NCI-H446 (cell line): ENCODE measurements around the gene SEMA3F.
A peak's percentile ranks its signal among the peaks of the same experiment; 100 is the strongest.
"Not testable (repeated sequence)": the region's sequence is repeated elsewhere in the genome, so short reads cannot be mapped to it uniquely, and the experiment has no call there.

ENCODE experiments used
- DNase-seq, 2 experiments: peaks; one replicate each; lab custom pipeline; 2025; lab: John Stamatoyannopoulos, UW

SEMA3F gene

DNA sequence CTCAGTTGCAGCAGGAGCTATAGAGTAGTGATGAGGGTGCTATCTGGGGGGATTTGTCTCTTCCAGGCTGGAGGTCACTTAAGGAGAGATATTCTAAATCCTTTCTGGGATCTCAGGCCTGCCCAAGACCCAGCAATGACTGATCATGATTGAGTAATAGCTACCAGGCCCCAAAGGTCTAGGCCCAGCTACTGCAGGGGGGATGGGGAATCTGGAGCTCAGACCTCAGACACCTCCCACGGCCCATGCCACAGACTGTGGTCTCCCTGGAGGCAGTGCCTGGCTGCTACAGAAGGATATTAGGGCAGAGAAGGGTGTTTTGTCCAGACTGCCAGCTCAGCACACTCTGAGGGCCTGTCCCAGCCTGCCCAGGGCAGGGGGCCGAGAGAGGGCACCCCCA lies 56.8 kb downstream of the SEMA3F start:
- DNase-seq, result no peak

DNA sequence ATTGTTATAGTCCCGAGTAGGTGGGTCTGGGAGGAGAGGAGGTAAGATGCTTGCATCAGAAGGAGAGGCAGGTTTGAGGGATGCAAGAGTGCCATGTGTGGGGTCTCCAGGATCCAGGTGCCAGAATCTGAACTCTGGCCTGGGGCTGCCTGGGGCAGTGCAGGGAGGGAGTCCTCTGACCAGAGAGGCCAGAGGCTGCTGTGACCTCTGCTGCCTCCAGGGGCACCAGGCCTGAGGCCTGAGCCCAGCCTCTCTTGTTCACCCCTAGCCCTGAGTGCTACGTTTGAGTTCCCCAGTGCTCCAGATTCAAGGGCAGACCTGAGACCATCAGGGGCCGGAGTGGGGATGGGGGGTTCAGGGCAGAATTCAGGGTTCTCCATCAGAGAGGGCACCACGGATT lies 57.4 kb downstream of the SEMA3F start:
- DNase-seq, result no peak

DNA sequence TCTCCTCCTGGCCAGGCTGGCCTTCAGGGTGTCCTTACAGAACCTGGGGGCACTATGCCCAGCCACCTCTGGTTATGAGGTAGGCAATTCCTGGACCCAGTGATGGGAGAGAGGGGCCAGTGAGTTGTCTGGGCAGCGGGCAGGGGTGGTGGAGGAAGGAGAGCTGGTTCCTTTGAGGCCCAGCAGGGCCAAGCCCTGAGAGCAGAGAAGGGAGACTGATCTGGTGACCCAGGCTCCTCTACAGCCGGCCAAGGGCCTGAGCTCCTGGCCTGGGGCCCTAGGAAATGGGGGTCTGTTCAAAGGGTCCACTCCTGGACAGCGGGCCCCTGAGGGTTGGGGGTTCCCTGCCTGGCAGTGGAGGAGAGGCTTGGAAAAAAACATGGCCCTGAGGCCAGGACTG lies 57.8 kb downstream of the SEMA3F start:
- DNase-seq, result no peak

DNA sequence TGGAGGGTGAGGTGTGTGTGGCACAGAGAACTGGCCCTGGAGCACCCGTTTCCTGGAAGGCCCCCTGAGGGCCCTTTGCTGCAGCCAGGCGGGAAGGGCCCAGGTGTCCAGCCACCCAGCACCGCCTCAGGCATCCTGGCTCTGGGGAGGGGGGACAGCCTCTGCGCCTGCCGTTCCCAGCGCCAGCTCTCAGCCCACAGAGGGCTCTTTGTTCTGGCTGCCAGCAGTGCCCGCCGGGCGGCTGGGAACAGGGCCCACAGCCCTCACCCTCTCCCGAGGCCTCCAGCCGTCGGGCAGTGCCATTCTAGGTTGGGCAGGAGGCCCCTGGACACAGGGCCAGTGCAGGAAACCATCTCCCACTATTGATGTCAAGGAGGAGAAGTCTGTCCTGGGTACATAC lies 58.2 kb downstream of the SEMA3F start:
- no peak for DNase-seq

DNA sequence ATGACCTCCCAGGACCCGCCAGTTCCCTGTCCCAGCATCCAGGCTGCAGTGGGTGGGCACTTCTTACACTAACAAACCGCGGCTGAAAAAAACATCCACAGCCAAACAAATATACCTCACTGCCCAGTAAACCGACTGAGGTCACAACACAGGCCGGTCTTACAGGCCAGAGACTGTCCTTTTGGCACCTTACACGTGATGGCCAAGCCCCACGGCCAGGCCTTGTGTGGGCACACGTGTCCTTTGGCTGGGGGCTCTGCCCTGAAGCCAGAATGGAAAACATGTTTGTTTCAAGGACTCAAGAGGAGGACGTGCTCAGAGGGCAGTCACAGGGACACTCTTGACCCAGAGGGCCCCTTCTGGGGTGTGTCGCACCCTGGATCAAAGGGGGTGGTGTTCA lies 59.7 kb downstream of the SEMA3F start:
- no peak for DNase-seq

DNA sequence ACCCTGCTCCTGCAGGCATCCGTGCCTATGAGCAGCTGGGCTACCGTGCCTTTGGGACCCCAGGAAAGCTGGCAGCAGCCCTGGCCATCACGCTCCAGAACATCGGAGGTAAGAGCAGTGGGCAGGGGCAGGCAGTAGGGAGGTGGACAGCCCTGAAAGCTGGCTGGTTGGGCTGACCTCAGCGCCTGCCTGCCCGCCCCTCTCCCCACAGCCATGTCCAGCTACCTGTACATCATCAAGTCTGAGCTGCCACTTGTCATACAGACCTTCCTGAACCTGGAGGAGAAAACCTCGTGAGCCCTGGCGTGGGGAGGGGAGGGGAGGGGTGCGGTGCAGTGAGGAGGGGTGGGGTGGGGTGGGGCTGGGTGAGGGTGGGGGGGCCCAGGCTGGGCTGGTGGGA lies 60.4 kb downstream of the SEMA3F start:
- DNase-seq, result no peak

DNA sequence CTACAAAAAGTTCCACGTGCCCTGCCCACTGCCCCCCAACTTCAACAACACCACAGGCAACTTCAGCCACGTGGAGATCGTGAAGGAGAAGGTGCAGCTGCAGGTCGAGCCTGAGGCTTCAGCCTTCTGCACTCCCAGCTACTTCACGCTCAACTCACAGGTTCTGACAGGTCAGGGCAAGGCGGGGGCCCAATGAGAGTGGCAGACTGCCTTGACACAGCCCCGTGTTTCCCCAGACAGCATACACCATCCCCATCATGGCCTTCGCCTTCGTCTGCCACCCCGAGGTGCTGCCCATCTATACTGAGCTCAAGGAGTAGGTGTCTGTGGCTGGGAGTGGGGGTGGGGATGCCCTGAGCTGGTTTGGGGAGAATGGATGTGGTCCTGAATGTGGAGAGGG lies 62.6 kb downstream of the SEMA3F start:
- DNase-seq, result no peak

DNA sequence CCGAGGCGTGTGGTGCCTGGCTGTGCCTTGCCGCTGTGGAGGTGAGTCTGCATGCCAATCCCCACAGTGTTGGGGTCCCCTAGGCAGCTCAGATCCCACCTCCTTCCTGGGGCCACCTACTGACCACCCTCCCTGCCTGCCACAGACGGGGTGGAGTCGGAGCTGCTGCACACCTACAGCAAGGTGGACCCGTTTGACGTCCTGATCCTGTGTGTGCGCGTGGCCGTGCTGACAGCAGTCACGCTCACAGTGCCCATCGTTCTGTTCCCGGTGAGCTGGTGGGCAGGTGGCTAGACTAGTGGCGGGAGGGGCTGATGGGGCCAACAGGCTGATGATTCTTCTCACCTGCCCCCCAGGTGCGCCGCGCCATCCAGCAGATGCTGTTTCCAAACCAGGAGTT lies 63.3 kb downstream of the SEMA3F start:
- no peak for DNase-seq

DNA sequence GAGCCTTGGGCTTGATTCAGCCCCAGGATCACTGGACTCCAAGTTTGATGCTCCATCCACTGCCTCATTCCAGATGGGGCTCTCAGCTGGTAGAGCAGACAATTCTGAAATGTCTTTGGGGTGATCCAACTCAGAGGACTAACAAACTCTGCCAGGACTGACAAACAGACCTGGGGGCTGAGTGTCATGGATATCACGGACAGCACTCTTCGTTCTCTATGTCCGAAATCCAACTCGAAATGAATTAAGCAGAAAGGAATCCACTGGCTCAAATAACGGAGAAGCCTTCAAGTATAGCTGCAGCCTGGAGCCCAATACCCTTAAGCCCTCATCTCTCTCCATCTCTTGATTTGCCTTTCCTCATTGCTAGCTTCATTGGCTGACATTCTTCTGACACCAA lies 64.2 kb downstream of the SEMA3F start:
- no peak for DNase-seq

DNA sequence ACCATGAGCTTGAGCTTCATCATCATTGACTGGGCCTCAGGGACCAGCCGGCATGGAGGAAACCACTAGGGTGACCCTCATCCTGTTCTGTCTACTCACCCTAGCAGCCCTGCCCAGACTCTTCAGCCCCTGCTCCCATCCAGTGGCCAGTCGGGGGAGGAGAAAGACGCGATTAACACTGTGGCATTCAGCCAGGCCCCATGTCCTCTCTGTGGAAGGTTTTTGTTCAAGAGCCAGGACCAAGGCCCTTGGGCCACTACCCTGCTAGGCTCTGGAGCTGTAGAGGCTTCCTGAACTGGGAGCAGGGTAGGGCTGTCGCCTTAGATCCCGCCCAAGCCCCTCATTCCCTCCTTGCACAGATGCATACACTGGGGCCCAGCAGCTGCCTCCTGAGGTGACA lies 65.0 kb downstream of the SEMA3F start:
- no peak for DNase-seq

DNA sequence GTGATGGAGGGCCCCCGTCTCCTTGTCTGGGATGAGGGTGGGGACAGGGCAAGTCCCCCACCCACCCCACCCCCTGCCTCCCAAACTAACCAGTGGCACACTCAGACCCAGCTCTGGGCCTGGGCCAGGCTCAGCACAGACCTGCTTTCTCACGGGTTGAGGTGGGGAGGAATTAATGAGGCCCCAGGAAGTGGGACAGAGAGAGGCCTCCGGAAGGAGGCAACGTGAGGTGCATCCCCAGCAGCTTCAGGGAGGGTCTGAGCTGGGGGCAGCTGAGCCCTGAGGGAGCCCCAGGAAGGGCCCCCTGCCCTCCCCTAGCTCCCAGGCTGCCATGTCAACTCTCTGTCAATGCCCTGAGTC lies 65.9 kb downstream of the SEMA3F start:
- DNase-seq, result no peak

DNA sequence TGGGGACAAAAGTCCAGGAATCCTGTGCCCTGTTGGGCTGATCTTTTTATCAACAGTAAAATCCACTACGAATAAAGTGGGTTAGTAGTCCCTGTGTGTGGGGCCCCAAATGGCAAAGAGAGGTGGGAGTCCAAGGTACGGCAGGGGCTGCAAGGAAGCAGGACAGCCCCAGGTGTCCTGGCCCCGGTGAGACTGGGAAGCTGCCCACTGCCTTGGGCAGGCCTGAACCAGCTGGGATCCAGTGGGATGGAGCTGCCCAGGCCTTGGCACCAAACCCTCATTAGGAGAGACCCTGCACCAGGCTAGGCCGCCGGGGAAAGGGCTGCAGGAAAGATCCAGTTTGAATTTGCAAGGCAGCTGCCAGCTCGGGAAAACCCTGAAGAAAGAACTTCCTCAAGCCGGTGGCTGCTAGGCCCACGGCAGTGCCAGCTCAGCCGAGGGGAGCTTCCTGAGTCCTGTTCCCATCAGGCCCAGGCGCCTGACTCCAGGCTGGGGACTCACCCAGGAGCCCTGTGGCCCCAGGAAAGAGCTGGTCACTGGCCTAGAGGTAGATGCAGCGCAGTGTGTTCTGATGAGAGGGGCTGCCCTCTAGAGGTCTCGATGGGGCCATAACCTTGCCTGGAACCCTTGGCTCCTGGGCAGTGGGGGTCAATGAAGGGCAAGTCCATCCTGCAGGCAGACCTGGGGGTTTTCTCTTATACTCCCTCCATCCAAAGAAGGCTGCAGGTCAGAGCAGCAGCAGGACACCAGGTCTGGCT lies 66.5 kb downstream of the SEMA3F start:
- no peak for DNase-seq

DNA sequence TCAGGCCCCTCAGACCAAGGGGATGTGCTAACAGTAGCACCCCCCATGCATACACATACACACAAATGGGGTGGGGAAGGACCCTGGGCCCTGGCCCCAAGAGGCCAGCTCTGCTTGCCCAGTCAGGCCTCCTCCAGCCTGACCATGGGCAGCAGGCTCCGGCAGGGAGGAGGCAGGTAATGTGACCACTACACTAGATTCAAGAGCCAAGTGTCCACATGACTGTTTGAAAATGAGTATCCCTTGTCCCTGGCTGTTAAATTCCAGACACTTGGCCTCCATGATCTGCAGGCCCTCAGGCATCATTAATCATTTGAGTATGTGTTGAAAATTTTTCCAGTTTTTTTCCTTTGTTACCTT lies 67.0 kb downstream of the SEMA3F start:
- no peak for DNase-seq

DNA sequence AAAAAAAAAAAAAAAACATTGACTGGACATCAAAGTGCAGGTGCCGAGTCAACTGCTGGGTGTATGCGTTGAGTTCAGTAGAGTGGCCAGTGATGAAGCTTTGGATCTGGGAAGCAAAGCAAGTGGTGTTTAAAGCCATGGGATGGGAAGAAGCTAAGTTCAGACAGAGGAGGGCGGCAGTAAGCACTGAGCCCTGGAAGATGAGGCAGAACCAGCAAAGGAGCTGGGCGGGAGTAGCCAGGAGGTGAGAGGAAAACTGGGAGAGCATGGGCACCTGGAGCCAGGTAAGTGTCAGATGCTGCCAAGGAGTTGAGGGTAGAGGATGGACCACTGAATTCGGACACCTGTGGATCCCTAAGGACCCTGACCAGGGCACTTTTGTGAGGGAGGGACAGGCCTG lies 69.5 kb downstream of the SEMA3F start:
- no peak for DNase-seq

DNA sequence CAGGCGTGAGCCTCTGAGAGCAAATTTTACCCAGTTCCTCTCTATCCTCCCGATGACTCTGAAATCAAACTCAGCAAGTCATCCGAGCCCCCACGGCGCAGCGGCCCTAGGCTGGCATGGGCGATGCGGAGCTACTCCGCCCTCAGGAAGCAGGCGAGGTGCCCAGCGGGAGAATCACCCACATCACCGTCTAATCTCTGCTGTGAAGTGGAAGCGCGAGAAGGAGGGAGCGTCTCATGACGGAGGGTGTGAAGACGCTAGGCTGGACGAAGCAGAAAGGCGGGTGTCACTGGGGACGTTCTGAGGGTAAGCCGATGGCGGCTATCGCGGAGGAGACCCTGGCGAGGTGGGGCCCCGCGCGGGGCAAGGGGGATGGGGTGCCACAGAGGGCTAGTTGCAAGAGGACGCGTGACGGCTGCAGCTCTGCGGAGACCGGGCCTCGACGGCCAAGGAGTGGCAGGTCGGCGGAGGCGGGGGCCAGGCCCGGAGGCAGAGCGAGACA lies 71.8 kb downstream of the SEMA3F start:
- DNase-seq, result peak in 1 of 2 experiments; percentile 39

DNA sequence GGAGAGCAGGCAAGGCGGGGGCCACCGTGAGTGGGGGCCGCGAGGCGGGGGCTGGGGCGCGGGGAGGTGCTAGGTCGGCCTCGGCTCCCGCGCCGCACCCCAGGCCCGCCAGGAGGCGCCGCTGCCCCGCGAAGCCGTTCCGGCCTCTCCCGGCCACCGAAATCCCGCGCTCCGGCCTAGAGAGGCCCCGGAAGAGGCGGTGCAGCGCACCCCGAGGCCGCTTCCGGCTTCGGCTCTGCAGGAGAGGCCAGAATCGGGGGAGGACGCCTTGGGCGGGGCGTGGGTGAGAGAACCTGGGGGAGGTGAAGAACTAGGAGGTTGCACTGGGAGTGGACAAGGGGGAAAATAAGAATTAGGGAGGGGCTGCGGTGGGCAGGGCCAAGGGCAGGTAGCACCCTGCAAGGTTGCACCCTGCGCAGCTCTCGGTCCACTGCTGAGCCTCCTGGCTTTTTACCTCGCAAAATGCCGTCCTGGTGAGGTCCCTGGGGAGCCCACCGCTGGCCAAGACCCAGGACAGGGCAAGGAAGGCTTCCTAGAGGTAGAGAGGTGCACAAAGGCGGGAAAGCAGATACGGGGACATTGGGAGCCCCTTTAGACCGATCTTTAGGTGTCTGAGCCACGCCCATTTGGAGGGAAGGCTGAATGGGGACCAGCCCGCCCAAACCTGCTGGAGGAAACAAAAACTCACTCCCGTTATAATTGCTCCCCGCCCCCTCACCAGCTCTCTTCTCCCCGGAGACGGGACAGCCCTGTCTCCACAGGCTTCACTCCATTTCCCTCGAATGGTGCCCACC lies 72.5 kb downstream of the SEMA3F start:
- peak; percentile 55 to 85 for DNase-seq

DNA sequence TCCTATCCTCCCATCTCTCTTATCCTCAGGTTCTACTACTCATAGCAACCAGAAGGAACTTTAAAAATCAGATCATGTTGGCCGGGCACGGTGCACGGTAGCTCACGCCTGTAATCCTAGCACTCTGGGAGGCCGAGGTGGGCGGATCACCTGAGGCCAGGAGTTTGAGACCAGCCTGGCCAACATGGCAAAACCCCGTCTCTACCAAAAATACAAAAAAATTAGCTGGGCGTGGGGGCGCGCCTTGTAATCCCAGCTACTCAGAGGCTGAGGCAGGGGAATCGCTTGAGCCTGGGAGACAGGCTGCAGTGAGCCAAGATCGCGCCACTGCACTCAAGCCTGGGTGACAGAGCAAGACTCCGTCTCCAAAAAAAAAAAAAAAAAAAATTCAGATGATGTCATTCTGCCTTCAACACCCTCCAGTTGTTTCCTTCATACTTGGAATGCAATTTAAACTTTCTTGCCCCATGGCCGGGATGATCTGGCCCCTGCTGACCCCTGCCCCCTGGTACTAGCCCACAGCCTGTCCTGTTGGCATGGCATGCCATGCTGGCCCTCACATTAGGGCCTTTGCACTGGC lies 73.2 kb downstream of the SEMA3F start:
- not testable (repeated sequence) for DNase-seq

DNA sequence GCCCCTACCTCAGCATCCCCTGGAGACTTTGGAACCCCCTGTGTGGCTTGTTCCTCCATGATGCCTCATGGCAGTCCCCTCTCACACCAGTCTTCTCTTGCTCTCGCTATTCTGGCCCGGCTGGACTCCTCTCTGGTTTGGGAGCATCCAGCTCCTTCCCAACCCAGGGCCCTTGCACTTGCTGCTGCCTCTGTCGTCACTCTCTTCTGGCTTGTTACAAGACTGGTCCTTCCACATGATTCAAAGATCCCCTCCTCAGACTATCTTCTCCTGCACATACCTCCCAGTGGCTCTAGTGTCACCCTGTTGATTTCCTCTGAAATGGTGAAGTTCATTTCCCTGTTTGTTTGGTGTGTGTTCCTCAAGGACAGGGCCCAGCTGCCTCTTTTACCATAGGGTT lies 74.4 kb downstream of the SEMA3F start:
- no peak for DNase-seq

DNA sequence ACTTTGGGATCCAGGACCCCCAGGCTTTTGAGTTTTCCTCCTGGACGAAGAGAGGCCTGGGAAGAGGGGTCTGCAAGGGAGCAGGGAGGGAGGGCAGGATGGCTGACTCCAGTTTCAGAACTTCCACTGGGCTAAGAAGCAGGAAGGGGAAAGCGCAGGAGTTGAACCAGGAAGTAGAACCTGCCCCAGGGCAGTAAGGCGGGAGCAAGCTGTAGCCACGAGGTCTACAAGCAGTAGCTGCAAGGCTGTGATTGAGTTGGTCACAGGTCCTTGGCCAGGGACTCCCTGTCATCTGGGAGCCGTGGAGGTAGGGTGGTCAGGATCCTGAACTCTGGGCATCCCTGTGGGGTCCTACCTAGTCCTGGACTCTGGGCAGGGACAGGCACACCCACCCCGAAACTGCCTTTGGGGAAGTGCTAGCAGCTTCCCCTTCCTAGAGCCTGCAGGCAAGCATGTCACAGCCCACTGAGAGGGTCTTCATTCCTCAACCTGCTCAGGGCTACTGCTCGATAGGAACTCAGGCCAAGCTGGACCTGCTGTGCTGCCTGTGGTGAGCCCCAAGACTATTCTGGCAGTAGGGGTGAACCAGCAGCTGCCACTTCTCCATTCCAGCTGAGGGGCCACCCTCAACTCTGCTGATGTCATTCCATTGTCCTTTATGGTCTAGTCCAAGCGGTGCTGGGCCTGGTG lies 75.1 kb downstream of the SEMA3F start:
- DNase-seq, result no peak

DNA sequence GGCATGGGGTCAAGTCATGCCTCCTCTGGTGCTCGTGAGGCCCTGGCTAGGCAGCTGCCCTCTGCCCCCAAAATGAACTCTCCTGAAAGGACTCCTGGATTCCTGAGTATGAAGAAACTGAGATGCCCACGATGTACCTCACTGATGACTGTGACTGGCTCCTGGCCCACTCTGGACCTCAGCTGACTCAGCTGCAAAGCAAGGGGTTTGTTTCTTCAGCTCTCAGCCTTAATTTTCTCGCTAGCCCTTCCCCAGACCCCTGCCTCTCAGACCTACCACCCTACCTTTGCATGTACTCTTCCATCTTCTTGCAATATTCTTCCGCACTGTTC lies 75.6 kb downstream of the SEMA3F start:
- DNase-seq, result no peak

DNA sequence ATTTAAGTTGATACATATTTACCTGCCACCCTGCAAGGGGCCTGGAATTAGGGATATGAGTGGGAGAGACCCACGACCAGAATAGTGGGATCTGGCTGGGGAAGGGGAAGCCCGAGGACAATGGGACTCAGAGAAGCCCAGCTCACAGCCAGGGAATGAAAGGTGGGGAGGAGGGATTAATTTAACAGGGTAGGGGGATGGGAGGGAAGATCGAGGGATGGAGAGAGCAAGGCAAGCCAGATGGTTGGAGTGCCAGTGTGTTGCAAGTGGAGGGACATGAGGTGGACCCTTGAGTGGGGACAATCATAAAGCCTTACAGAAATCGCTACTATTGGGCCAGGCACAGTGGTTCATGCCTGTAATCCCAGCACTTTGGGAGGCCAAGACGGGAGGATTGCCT lies 76.5 kb downstream of the SEMA3F start:
- DNase-seq, result no peak

DNA sequence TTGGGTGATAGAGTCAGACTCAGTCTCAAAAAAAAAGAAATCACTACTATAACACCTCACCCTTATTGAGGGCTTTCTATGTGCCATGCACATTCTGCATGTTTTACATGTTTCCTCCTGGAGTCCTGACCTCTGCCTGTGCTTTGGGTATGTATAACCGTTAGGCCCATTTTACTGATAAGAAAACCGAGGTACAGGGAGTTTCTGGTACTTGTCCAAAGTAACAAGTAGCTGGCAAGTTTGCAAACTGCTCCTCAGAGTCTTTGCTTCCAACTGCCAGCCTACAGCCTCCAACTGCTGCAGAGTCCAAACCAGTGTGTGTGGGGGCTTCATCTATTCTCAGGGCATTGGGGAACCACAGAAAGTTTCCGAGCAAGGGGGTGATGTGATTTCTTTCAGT lies 77.2 kb downstream of the SEMA3F start:
- DNase-seq, result no peak

DNA sequence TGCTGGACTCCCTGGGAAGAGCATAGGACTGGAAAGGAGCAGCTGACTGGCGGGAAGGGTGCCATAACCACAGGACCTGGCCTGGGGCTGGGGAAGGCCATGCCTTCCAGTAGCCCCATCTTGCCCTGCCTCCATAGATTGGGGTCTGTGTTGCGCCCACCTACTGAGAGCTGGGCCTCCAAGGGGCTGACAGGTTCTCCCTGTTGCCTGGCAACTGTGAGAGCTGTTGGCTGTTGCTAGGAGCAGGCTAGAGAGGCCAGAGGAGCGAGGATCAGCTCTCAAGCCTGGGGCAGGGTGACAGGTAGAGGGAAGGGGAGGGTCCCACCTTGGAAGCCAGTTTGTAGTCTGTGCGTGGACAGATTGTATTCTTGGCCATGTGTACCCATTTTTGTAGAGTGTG lies 78.1 kb downstream of the SEMA3F start:
- DNase-seq, result no peak
